CD4-positive, alpha-beta T cell (primary cell): ENCODE results near the gene STIM1. TPM values are rescaled to one million over a fixed set of nuclear protein-coding genes. Genes with fewer than 3 reads are reported as not detected.

ENCODE experiments used
- ATAC-seq: fragments of 200-7000 bp; cut with Tn5 transposase; one replicate; pipeline ENCODE4 v1.10.0; 2022; ENCODE audit warnings: mild to moderate bottlenecking; ENCODE audit not compliant: poor library complexity
- CTCF ChIA-PET: fragments of 350-600 bp; sonication (Branson Sonifier 250); formaldehyde crosslinking; loops from one replicate; lab custom pipeline; 2021; ENCODE audit warnings: antibody characterized with exemption, inconsistent platforms; lab: Charles Lee
- POLR2A ChIA-PET: fragments of 350-600 bp; sonication (Branson Sonifier 250); formaldehyde crosslinking; loops from one replicate; lab custom pipeline; 2021; ENCODE audit warnings: antibody characterized with exemption, inconsistent platforms; lab: Charles Lee
- DNase-seq, 14 experiments: peaks; one replicate each; pipeline ENCODE4 v3.0.0-alpha.2; 2013 to 2020; ENCODE audit warnings: mixed read lengths in 2 of 14
- H3K27ac ChIP-seq, 2 donors: one replicate each; pipeline versions ENCODE4 v1.5.1 to v1.7.0; 2013; ENCODE audit warnings: low read length in 2 of 2, low read depth in 1 of 2, mild to moderate bottlenecking in 1 of 2
- H3K27me3 ChIP-seq, 2 experiments: 1 replicate in 1 of 2; 2 replicates in 1 of 2; pipeline versions ENCODE4 v1.6.1 to v1.7.0; 2013; ENCODE audit warnings: low read length in 2 of 2, control low read depth in 1 of 2, mild to moderate bottlenecking in 1 of 2, moderate library complexity in 1 of 2; ENCODE audit not compliant: insufficient read depth in 2 of 2, control insufficient read depth in 1 of 2
- H3K36me3 ChIP-seq: one replicate; pipeline ENCODE4 v1.6.1; 2013; ENCODE audit warnings: low read length, control low read depth; ENCODE audit not compliant: insufficient read depth
- H3K4me1 ChIP-seq: one replicate; pipeline ENCODE4 v1.6.1; 2013; ENCODE audit warnings: low read length, control low read depth; ENCODE audit not compliant: insufficient read depth
- H3K4me3 ChIP-seq: one replicate; pipeline ENCODE4 v1.5.1; 2013; ENCODE audit warnings: mild to moderate bottlenecking, low read length, moderate library complexity
- H3K9me3 ChIP-seq, 2 experiments: 1 replicate in 1 of 2; 2 replicates in 1 of 2; pipeline versions ENCODE4 v1.6.1 to v1.7.0; 2013; ENCODE audit warnings: low read length in 2 of 2, mild to moderate bottlenecking in 2 of 2, control low read depth in 1 of 2, moderate library complexity in 1 of 2; ENCODE audit not compliant: control insufficient read depth in 1 of 2, insufficient read depth in 1 of 2
- H3K27ac Mint-ChIP-seq: one replicate; pipeline ENCODE4 v1.8.0; 2020; ENCODE audit warnings: mixed read lengths
- H3K27me3 Mint-ChIP-seq: one replicate; pipeline ENCODE4 v1.8.0; 2021; ENCODE audit warnings: mixed read lengths
- H3K36me3 Mint-ChIP-seq: one replicate; pipeline ENCODE4 v1.8.0; 2021; ENCODE audit warnings: low read depth, mixed read lengths
- H3K4me1 Mint-ChIP-seq: one replicate; pipeline ENCODE4 v1.8.0; 2021; ENCODE audit warnings: low read depth, mixed read lengths
- H3K4me3 Mint-ChIP-seq: one replicate; pipeline ENCODE4 v1.8.0; 2020; ENCODE audit warnings: mild to moderate bottlenecking, mixed read lengths
- H3K9me3 Mint-ChIP-seq: one replicate; pipeline ENCODE4 v1.8.0; 2020; ENCODE audit warnings: mixed read lengths
- intact Hi-C, 2 experiments: fragments of 100-400 bp; cut with DNase I in 1 of 2; cut with micrococcal nuclease in 1 of 2; formaldehyde crosslinking; loops; one replicate each; pipeline versions ENCODE4 v1.15.1 to v1.9.0; 2023 to 2025; cut with DNase I, micrococcal nuclease
- total RNA-seq, 174 experiments: library from RNA in 2 of 174; stranded (reverse) in 2 of 174; gene quantifications; one replicate each; pipeline ENCODE4 v1.2.3 and lab custom pipeline; 2021 to 2026
- TF ChIP-seq, protein P1 (sequence below): fragments of 200-600 bp; IDR thresholded peaks from one replicate; pipeline ENCODE4 v1.8.0; 2022; ENCODE audit warnings: antibody characterized with exemption, mild to moderate bottlenecking

STIM1 gene
- total RNA-seq, 2 experiments from 2014 or later, result 89.0 to 94.9 TPM

- Histone ChIP-seq H3K27ac (no peak overlapping the region), H3K4me3 (no peak overlapping the region), H3K9me3 (no peaks in the 10 kb centered on the region), H3K36me3 (peaks cover 17% of the 10 kb centered on the region), H3K4me1 (no peaks in the 10 kb centered on the region), H3K27me3 (no peaks in the 10 kb centered on the region)
- Mint-ChIP-seq H3K27me3 (no peaks in the 10 kb centered on the region), H3K27ac (peak overlapping the region; percentile 63), H3K36me3 (peaks cover 5% of the 10 kb centered on the region), H3K9me3 (no peaks in the 10 kb centered on the region), H3K4me1 (peaks cover 66% of the 10 kb centered on the region), H3K4me3 (no peak overlapping the region)
- TF ChIP-seq, protein P1, sequence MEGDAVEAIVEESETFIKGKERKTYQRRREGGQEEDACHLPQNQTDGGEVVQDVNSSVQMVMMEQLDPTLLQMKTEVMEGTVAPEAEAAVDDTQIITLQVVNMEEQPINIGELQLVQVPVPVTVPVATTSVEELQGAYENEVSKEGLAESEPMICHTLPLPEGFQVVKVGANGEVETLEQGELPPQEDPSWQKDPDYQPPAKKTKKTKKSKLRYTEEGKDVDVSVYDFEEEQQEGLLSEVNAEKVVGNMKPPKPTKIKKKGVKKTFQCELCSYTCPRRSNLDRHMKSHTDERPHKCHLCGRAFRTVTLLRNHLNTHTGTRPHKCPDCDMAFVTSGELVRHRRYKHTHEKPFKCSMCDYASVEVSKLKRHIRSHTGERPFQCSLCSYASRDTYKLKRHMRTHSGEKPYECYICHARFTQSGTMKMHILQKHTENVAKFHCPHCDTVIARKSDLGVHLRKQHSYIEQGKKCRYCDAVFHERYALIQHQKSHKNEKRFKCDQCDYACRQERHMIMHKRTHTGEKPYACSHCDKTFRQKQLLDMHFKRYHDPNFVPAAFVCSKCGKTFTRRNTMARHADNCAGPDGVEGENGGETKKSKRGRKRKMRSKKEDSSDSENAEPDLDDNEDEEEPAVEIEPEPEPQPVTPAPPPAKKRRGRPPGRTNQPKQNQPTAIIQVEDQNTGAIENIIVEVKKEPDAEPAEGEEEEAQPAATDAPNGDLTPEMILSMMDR, result no peak
- DNase-seq (no peak), ATAC-seq (no peak)
- ChIA-PET POLR2A (interaction anchor here (0.9 to 1.7 kb wide), 4 partner anchors 16 to 137 kb away, joined by 3 to 4 read pairs (median 4); partner anchors contain the start of gene STIM1), CTCF (interaction anchor here (0.9 to 3.0 kb wide), 8 partner anchors 16 to 146 kb away, joined by 3 to 11 read pairs (median 4); partner anchors contain the start of gene STIM1)
- intact Hi-C loops, result no loop called here
Observed at GRCh38 chr11:3926458-3927095, 71.1 kb downstream of the STIM1 start.

GRCh38 chr11:3927129-3927796 lies 71.8 kb downstream of the STIM1 start:
- intact Hi-C loops, result no loop called here
- Mint-ChIP-seq H3K4me1 (peaks cover 59% of the 10 kb centered on the region), H3K27me3 (no peaks in the 10 kb centered on the region), H3K4me3 (no peak overlapping the region), H3K27ac (peak overlapping the region; percentile 63), H3K9me3 (no peaks in the 10 kb centered on the region), H3K36me3 (peaks cover 5% of the 10 kb centered on the region)
- no peak for DNase-seq
- Histone ChIP-seq H3K9me3 (no peaks in the 10 kb centered on the region), H3K4me3 (no peak overlapping the region), H3K27ac (no peak overlapping the region), H3K36me3 (peaks cover 17% of the 10 kb centered on the region), H3K4me1 (no peaks in the 10 kb centered on the region), H3K27me3 (no peaks in the 10 kb centered on the region)
- no peak for ATAC-seq
- POLR2A ChIA-PET, result interaction anchor here (1.0 to 1.7 kb wide), 3 partner anchors 16 to 92 kb away, joined by 3 to 4 read pairs (median 4); no protein-coding TSS in a partner anchor
- CTCF ChIA-PET, result interaction anchor here (1.1 to 3.0 kb wide), 7 partner anchors 15 to 145 kb away, joined by 3 to 11 read pairs (median 4); partner anchors contain the start of gene STIM1
- TF ChIP-seq, protein P1, result no peak

DNA sequence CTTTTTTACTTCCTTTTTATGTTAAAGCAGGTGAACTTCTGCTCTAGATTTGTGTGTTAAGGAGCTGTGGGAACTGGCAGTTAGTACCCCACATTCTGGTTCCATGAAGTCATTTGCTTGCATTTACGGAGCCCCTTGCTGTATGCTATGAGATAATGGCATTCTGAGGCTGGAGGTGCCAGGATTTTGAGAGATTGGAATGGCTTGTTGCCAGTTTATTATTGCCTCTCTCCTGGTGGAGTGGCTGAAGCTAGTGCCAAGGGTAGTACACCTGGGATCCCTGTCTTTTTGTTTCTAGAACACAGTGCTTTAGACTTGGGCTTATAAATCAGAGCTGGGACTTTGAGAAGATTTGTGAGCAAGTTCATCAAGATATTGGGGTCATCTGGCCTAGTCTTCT lies 73.8 kb downstream of the STIM1 start:
- H3K4me1 Mint-ChIP-seq, result peaks cover 66% of the 10 kb centered on the region
- no peaks in the 10 kb centered on the region for H3K27me3 ChIP-seq
- POLR2A ChIA-PET, result interaction anchor here (1.1 kb wide), 1 partner anchor 13 kb away, joined by 3 read pairs; no protein-coding TSS in a partner anchor
- ATAC-seq, result no peak
- TF ChIP-seq, protein P1, result no peak
- no peaks in the 10 kb centered on the region for H3K9me3 ChIP-seq
- CTCF ChIA-PET, result interaction anchor here (0.6 kb wide), 1 partner anchor 9 kb away, joined by 3 read pairs; no protein-coding TSS in a partner anchor
- no peak for DNase-seq
- no peak overlapping the region for H3K27ac ChIP-seq
- peaks cover 17% of the 10 kb centered on the region for H3K36me3 ChIP-seq
- intact Hi-C loops, result no loop called here
- no peaks in the 10 kb centered on the region for H3K9me3 Mint-ChIP-seq
- peaks cover 5% of the 10 kb centered on the region for H3K4me1 ChIP-seq
- peaks cover 5% of the 10 kb centered on the region for H3K36me3 Mint-ChIP-seq
- no peak overlapping the region for H3K4me3 ChIP-seq
- H3K27me3 Mint-ChIP-seq, result no peaks in the 10 kb centered on the region
- H3K4me3 Mint-ChIP-seq, result no peak overlapping the region
- H3K27ac Mint-ChIP-seq, result peak overlapping the region; percentile 42
